Fibroblast of villous mesenchyme (primary cell): ENCODE measurements around the gene UBALD2. TPM values are rescaled to one million over a fixed set of nuclear protein-coding genes. Genes with fewer than 3 reads are reported as not detected.

Experiments
- DNase-seq: peaks from one replicate; pipeline ENCODE4 v3.0.0-alpha.2; 2010; ENCODE audit warnings: low read depth
- H3K4me3 ChIP-seq: 2 replicates; pipeline ENCODE4 v1.5.1; 2011; ENCODE audit warnings: low read depth, mild to moderate bottlenecking, low read length
- small RNA-seq: library from RNA; depleted of rRNA; stranded (forward); fragments of <200 nt; gene quantifications from one replicate; pipeline ENCODE3, GENCODE V24; 2012
- total RNA-seq: library from RNA; depleted of rRNA; stranded (reverse); fragments of >200 nt; gene quantifications from 2 replicates; pipeline ENCODE4 v1.2.3, GENCODE V29; 2012
- TF ChIP-seq, protein P1 (sequence below): IDR thresholded peaks from 2 replicates; pipeline ENCODE4 v1.5.1; 2012; ENCODE audit warnings: low read depth, mild to moderate bottlenecking, low read length; ENCODE audit not compliant: insufficient read depth

UBALD2 gene
- total RNA-seq, 1 donor: 5.6 TPM

GRCh38 chr17:76317535-76317934, 52.4 kb downstream of the UBALD2 start:
- TF ChIP-seq, protein P1, sequence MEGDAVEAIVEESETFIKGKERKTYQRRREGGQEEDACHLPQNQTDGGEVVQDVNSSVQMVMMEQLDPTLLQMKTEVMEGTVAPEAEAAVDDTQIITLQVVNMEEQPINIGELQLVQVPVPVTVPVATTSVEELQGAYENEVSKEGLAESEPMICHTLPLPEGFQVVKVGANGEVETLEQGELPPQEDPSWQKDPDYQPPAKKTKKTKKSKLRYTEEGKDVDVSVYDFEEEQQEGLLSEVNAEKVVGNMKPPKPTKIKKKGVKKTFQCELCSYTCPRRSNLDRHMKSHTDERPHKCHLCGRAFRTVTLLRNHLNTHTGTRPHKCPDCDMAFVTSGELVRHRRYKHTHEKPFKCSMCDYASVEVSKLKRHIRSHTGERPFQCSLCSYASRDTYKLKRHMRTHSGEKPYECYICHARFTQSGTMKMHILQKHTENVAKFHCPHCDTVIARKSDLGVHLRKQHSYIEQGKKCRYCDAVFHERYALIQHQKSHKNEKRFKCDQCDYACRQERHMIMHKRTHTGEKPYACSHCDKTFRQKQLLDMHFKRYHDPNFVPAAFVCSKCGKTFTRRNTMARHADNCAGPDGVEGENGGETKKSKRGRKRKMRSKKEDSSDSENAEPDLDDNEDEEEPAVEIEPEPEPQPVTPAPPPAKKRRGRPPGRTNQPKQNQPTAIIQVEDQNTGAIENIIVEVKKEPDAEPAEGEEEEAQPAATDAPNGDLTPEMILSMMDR: no peak
- no peak overlapping the region for H3K4me3 ChIP-seq
- DNase-seq: no peak

DNA sequence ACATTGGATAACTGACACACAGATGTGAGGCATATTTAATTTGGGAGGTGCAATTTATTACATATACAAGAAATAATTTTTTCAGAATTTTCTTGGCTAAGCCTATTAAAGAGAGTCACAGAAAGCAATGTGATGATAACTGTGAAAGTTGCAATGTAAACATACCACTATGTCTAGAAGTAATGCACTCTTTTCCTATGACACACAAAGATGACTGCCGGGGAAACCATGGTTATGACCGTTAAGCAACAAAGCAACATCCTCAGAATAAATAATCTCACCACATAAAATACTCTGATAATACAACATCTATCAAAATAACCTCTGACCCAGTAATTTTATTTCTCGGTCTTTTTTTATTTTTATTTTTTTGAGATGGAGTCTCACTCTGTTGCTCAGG, 53.4 kb downstream of the UBALD2 start:
- DNase-seq: no peak
- TF ChIP-seq, protein P1: no peak
- no peak overlapping the region for H3K4me3 ChIP-seq

Small RNAs within 50 kb of the gene (small RNA-seq; reads per million reads assigned to genes)
- not detected for gene RF00019

Other genes starting within 250 kb of the UBALD2 start
- under 0.01 and 0.43 TPM in 2 replicates for gene EVPL, start 238.0 kb upstream of the UBALD2 start, total RNA-seq
- 28.3 and 42.3 TPM in 2 replicates for gene SRP68, start 192.8 kb upstream of the UBALD2 start, total RNA-seq
- under 0.01 TPM in 1 of 2 replicates, not detected in the other for gene GALR2, start 190.6 kb upstream of the UBALD2 start, total RNA-seq
- gene ZACN, start 186.2 kb upstream of the UBALD2 start, total RNA-seq: not detected in 2 replicates
- 93.1 and 98.4 TPM in 2 replicates for gene EXOC7, start 161.6 kb upstream of the UBALD2 start, total RNA-seq
- not detected in 2 replicates for gene FOXJ1, start 124.1 kb upstream of the UBALD2 start, total RNA-seq
- 4.7 and 10.0 TPM in 2 replicates for gene RNF157, start 24.9 kb upstream of the UBALD2 start, total RNA-seq
- 2.2 and 2.6 TPM in 2 replicates for gene QRICH2, start 42.9 kb downstream of the UBALD2 start, total RNA-seq
- 48.8 and 55.1 TPM in 2 replicates for gene PRPSAP1, start 88.6 kb downstream of the UBALD2 start, total RNA-seq
- 47.5 and 121 TPM in 2 replicates for gene SPHK1, start 119.3 kb downstream of the UBALD2 start, total RNA-seq
- 17.4 and 25.9 TPM in 2 replicates for gene UBE2O, start 187.8 kb downstream of the UBALD2 start, total RNA-seq
- gene AANAT, start 202.3 kb downstream of the UBALD2 start, total RNA-seq: not detected in 2 replicates
- 13.4 and 14.2 TPM in 2 replicates for gene RHBDF2, start 236.1 kb downstream of the UBALD2 start, total RNA-seq